ENCODE measurements around the gene ADARB2.
"Not testable (repeated sequence)": the region's sequence is repeated elsewhere in the genome, so short reads cannot be mapped to it uniquely, and the experiment has no call there.

The ADARB2 gene

DNA sequence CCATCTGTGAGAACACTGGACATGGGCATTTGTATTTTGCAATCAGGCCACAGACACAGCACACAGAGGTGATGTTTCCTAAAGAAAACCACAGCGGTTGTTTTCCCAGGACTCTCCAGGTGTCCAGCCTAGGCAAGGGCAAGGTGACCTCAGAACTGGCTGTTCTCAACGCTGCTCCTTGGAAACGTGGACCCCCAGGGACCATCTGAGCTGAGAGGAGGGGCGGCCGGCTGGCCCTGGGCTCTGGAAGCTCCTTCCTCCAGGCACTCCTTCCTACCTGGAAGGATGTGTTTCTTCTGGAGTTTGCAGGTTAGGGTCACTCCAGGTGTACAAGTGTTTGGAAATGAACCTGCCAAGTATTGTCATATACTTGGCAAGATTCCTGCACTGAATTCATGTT is 103.1 kb downstream of the ADARB2 start:
- DNase-seq, result no peak

DNA sequence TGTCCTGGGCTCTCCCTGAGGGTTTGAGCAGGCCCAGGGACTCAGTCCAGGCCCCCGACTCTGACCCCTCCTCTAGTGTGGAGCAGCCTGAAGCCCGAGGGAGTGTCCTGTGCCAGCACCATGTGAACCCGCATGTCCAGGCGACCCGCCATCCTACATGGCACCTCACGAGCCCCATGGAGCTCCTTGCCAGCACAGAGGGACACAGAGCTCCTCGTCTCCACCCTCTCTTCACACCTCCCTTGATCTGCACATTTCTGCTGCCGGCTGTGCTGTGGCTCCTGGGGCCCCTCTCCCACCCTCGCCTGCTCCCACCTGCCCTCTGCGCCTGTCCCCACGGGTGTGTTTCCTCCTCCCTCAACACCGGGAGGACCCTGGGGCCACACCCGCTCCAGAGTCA is 103.5 kb downstream of the ADARB2 start:
- no peak for DNase-seq

DNA sequence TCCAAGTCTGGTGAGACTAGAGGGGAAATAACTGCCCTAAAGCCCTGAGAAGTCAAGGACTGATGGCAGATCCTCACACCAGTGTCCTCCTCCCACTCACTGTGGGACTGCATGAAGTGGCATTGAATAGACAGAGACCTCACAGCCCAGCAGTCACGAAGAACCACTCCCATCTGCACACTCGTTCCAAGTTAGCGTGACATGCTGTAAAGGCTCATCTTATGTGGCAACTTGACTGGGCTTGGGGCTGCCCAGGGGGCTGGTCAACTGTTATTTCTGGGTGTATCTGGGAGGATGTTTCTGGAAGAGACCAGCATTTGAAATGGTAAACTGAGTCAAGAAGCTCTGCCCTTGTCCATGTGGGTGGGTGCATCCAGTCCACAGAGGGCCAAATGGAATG is 104.7 kb downstream of the ADARB2 start:
- no peak for DNase-seq

DNA sequence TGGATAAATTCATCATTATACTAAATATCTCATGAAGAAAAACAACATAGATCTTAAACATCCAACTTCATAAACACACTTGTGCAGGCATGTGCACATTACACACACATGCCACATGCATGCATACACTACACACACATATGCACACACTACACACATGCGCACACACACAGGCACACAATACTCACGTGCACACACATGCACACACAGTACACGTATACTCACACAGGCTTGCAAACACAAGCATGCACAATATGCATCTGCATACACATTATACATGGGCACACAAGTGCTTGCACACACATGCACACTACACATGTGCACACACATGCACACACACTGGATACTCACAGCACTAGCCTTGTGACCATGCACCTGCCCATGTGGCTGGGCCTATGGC is 105.2 kb downstream of the ADARB2 start:
- DNase-seq, result no peak

DNA sequence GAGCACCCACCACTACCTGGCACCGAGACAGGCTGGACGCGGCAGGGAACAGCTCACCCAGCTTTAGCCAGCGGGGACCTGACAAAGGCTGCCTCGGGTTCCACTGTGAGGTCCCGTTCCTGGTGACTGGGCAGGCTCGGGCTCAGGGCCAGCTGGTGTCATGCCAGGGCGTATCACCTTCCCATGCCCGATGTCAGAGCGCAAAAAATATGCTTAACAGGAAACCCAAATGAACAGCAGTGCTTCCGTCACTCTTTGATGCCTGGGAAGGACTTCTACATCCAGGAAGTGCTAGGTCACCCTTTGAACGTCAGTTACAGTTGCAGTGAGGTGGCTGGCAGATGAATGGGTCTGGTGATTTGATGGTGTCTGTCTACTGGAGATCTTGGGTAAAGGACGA is 106.0 kb downstream of the ADARB2 start:
- no peak for DNase-seq

DNA sequence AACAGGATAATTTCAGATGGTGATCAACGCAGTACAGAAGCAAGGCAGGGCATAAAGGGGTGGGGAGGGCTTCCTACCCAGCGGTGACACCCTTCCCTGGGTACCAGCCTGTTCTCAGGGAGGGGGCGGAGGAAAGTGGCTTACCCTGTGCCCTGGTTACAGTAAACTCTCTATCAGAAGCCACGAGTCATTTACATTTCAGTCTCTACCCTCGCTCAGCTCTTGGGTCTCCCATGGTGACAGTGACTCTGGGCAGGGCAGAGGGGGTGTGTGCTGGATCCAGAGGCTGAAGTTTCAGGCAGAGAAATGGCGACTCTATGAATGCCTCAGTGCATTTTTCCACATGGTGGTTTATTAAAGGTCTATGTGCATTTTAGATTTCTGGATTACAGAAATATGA is 107.0 kb downstream of the ADARB2 start:
- DNase-seq, result no peak

DNA sequence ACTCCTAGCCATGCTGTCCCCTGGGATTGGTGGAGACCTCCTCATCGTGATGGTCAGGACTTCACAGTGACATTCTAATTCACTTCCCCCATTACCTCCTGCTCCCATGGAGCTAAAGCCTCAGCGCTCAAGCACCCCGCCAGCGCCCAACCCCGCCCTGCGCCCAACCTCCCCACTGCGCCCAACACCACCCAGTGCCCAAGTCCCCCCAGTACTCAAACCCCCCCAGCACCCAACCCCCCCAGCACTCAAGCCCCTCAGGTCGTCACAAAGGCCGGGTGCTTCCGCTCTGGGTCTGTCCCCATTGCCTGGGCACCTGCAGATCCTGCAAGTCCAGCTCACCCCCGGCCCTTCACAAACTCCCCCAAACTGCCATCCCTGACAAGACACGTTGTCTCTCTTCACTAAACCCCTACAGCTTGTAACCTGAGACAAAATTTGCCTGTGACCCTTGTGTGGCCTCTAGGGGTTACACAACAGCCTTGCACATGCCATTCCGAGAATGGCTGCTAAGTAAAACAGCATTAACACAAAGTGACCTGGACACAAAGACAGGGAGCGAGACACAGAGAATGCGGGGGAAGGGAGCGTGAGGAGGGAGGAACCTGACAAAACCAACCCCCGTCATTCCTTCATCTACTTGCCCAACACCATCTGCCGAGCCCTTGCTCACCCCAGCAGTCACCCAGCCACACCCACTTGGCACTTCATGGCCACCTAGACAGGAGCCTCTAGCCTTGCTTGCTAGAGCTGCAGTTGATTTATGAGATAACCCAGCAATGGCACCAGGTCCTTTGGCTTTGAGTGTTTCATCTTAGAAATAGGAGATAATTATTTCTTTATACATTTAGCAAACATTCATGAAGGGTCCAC is 107.8 kb downstream of the ADARB2 start:
- DNase-seq, result no peak

DNA sequence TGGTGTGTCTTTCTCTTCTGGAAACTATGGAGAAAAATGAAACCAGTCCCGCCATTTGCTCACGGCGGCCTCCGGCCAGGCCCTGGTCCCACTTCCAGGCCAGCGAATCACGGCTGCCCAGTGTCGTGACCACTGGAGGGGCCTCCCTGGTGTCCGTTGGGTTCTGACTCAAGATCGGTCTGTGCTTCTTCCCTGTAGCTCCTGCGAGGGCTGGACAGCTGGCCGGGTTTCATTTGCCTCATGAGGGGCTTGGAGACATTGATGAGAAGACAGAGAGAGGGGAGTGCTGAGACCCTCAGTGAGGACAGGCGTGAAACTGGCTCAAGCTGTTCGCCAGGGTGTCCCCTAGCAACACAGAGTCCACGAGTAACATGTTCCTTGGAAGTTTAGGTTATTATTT is 108.6 kb downstream of the ADARB2 start:
- no peak for DNase-seq

DNA sequence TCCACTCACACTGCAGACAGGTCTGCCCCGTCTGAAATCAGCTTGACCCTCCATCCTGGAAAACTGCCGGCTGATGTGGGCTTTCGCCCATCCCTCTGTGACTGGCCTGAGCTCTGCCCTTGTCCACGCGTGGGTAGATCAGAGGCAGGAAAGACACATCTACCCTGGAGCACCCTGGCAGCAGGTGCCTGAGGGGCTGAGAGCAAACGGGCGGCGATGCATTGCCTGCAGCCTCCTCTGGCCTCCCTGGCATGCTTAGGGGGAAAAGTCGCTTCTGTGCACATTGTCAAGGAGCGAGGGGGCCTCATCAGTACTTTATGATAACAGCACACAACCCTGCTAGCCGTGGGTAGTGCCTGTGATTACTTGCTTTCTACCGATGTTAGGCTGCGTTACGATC is 109.4 kb downstream of the ADARB2 start:
- no peak for DNase-seq

DNA sequence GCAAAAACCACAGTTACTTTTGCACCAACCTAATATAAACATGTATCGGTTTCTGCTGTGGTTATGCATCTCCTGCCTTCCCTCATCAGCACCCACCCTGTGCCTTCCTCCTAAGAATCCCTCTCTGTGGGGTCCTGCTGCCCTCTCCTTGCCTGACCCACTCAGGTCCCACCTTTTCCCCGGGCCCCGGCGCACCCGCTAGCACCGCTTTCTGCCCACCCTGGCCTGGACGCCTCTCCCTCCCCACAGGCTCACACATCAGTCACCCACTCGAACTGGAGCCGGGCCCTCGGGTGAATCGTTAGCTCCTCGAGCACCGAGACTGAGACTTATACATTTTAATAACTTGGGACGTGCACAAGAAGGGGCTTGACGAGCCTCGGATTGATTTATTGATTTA is 110.5 kb downstream of the ADARB2 start:
- no peak for DNase-seq

DNA sequence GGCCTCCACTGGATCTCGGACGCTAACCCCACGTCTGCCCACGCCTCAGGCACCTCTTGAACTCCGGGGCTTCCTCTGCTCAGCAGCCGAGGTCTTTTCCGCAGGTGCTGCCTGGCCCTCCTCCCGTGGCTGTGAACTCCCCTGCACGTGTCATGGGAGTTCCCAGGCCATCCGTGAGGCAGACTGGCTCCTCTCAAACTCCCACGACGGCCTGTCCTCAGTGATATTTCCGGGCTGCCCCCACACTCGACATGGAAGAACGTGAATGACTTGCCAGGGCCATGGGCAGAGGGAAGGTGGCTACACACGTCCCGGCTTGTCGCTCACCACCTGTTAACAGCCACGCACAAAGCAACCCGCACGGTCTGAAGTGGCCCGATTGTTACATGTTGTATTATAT is 110.9 kb downstream of the ADARB2 start:
- no peak for DNase-seq

DNA sequence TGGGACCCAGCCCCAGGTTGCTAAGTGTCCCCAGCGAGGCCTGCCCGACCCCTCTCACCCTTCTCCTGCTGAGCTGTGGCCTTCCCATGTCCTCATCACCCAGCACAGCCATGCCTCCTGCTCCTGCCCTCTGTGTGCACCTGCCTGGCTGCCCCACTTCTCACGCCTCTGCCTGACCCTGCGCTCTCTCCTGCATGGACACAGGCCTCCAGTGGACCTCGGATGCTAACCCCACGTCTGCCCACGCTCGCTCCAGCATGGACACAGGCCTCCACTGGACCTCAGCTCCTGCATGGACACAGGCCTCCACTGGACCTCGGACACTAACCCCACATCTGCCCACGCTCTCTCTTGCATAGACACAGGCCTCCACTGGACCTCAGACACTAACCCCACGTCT is 111.6 kb downstream of the ADARB2 start:
- no peak for DNase-seq

DNA sequence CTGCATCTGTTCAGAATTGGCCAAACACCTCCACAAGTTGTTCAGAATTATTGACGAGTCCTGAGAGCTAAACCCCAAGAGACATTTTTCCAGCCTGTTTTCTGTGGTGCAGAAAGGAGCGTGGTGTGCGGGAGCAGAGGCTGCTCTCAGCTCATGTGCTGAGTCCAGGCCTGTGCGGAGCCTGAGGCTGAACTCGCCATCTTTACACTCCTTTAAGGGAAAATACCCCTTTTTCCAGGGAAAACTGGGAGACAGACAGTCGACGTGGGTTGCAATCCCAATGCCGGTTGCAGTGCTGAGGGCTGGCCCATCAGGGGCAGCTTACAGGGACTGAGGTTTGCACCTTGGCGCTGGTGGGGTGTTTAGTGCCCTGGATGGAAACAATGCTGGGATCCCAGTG is 112.2 kb downstream of the ADARB2 start:
- DNase-seq, result no peak

DNA sequence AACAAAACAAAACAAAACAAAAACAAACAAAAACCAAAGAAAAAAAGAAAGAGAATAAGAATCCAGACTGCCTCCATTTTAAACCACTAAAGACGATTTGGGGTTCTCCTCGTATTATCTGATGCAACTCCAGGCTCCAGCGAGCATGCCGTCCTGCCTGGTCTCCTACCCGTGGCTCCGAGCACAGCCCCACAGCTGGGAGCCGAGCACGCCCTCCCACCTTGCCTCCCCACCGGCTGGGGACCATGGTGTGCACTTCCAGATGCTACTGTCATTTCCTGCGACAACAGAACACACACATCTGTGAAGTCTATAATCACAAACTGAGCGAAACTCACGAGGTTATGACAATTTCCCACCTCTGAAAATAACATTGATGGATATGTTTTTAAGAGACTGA is 113.1 kb downstream of the ADARB2 start:
- DNase-seq, result no peak

DNA sequence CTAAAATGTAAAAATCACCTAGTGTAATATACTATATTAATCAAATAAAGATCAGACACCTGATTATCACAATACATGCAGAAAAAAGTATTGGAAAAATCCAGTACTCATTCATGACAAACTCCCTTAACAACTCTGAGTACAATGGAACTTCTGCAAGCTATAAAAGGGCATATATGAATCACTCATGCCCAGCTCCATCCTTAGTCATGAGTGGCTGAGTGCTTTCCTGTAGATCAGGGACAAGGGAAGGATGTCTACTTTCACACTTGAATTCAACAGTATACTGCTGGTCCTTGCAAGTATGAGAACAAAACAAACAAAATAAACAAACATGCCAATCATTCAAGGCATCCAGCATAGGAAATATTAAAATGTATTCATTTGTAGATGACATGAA is 116.5 kb downstream of the ADARB2 start:
- no peak for DNase-seq

DNA sequence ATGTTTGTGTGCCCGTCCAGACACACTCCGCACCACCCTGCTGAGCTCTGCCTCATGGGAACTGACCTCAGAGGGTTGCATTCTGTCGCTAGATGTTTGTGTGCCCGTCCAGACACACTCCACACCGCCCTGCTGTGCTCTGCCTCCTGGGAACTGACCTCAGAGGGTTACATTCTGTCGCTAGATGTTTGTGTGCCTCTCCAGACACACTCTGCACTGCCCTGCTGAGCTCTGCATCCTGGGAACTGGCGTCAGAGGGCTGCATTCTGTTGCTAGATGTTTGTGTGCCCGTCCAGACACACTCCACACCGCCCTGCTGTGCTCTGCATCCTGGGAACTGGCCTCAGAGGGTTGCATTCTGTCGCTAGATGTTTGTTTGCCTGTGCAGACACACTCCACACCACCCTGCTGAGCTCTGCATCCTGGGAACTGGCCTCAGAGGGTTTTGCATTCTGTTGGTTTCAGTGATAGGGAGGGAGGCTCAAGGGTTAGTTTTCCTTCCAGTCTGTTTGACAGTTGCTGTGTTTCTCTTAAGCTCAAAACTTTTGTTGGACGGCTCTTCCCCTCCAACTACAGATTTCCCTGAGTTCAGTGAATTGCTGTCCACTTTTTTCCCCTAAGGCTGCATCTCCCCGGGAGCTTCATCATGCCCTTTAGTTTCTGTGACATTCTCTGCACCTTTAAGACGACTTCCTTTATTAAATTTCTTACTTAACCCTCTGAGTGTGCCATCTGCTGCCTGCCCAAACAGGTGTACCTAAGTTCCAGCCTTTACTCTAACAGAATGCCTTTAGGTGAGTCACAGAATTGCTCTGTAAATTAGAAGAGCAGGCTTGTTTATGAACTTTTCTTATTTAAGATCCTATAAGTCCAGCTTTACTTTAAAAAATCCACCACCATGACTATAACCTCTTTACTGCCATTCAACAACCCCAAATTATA is 119.7 kb downstream of the ADARB2 start:
- not testable (repeated sequence) for DNase-seq

DNA sequence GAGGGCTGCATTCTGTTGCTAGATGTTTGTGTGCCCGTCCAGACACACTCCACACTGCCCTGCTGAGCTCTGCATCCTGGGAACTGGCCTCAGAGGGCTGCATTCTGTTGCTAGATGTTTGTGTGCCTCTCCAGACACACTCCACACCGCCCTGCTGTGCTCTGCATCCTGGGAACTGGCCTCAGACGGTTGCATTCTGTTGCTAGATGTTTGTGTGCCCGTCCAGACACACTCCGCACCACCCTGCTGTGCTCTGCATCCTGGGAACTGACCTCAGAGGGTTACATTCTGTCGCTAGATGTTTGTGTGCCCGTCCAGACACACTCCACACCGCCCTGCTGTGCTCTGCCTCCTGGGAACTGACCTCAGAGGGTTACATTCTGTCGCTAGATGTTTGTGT is 120.6 kb downstream of the ADARB2 start:
- not testable (repeated sequence) for DNase-seq

DNA sequence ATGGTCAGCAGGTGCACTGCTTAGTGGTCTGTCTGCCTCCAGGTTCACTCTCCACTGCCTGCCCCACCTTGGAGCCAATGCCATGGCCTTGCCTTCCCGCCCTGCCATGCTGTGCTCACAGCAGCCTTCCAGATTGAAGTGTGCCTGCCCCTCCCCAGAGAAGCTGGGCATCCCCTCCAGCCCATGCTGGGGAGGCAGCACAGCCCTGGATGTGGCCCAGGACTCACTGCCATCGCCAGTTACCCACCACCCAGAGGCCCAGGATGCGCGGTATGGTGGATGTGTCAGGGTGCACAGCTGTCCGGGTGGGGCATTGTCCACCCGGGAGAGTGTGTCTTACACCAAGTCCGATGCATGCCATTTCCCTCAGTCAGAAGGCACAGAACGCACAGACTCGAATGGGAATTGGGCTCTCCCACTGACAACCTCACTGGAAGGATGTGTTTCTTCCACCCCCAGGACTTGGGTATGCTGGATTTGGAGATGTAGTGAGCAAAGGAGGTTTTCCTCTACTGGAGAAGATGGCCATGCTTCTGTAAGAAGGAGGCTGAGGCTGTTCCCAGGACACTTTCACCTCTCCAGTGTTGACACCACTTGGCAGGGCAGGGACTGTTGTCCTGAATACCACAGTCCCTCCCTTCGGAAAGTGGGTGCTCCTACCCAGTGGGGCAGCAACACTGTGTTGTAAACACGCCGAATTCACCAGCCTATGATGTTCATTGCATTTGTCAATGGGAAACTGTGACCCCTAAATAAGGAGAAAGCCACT is 122.0 kb downstream of the ADARB2 start:
- DNase-seq, result no peak

DNA sequence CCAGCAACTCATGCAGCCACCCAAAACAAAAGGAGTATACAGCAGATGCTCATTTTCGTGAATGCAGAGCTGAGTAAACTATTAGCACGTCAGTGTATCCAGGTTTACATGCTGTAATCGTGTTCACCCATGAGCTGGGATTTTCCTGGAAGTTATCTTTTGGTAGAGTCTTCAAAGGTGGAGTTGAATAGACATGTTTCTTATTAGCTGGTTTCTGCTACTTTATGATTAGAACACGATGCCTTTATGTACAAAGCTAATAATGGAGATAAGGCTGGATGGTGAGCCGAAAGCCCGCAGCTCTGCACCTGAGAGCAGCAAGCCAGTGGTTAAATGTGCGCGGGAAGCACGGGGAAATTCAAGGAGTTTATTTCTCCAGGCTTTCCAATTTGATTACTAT is 123.8 kb downstream of the ADARB2 start:
- no peak for DNase-seq

DNA sequence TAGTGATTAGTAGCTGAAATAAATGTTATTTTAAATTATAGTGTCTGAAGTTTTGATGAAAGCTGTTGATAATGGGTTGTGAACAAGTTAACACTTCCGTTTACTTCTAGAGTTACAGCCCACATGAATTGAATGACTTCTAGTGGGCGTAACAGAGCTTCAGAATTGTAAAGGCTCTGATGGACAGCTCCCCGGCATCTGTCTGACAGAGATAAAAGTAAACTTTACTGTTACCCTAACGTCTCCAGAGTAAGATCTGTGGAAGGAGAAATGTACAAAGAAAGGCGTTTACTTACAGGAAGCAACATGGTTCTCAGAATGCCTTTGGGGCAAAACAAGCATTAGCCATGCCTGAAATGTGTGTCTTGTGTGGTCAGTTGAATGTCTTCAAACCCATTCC is 124.4 kb downstream of the ADARB2 start:
- no peak for DNase-seq

DNA sequence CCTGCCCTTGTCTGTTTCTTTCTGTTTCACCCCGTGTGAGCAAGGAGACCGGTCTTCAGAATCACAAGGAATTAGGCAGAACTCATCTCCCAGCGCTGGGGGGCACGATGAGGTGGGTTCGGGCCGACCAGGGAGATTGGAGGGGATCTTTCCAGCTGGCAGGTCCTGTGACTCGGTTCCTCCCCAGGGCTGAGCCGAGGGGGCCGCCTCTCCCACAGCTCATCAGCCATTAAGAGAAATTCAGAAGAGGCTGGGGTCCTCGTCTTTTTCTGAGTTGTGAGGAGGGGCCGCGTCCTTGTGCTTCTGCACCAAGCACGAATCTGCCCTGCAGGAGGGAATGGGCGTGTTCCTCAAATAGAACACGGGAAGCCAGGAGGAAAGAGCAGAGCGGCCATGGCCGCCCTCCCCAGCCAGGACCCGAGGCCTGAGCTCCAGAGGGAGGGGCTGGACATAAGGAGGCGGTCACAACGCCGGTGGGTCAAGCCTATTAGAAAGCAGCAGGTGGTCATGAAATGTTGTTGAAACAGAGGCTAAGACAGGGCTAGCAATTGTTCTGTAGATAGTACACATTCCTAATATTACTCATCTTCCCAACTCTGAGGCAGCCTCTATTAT is 125.3 kb downstream of the ADARB2 start:
- DNase-seq, result no peak

DNA sequence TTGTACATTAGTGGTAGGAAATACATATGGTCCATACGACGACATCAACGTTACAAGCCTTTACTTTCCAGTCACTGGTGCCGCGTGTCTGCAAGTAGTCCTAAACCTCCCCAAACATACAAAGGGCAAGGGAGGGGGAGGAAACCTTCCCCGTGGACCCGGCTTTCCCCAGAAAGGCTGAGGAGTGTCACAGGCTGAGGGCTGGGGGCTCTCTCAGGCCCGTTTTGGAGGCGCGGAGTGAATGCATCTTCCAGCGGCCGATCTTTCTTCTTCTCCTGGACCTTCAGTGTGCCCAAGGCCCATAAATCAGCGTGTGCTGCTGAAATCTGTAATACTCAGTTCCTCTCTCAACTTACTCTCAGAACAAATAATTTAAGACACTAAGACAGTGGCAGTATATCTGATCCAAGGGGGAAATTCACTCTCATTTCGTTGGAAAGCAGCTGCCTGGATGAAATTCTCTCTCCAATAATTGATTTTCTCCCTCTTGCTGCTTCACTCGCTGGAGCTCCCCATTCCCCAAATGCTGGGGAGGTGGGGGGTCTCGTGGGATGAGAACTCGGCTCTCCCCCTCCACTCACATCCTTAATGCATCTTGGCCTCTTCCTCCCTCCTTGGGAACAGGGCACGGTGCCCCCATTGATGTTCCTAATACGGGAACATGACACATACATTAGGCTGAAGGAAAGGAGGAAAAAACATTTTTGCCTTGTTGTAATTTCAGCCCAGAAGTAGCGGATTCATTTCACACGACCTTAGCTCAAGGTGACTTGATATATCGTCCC is 126.1 kb downstream of the ADARB2 start:
- no peak for DNase-seq
